Fibroblast of villous mesenchyme (primary cell): ENCODE measurements around the gene NUDT21. TPM values are rescaled to one million over a fixed set of nuclear protein-coding genes. Genes with fewer than 3 reads are reported as not detected.

ENCODE experiments used
- DNase-seq: peaks from one replicate; pipeline ENCODE4 v3.0.0-alpha.2; 2010; ENCODE audit warnings: low read depth
- H3K4me3 ChIP-seq: 2 replicates; pipeline ENCODE4 v1.5.1; 2011; ENCODE audit warnings: low read depth, mild to moderate bottlenecking, low read length
- CTCF ChIP-seq: IDR thresholded peaks from 2 replicates; pipeline ENCODE4 v1.5.1; 2012; ENCODE audit warnings: low read depth, mild to moderate bottlenecking, low read length; ENCODE audit not compliant: insufficient read depth
- total RNA-seq: library from RNA; depleted of rRNA; stranded (reverse); fragments of >200 nt; gene quantifications from 2 replicates; pipeline ENCODE4 v1.2.3, GENCODE V29; 2012

Gene NUDT21
- total RNA-seq, 1 donor = 83.8 TPM

- H3K4me3 ChIP-seq = no peak overlapping the region
- TF ChIP-seq CTCF = no peak
- no peak for DNase-seq
Observed at GRCh38 chr16:56447286-56447685, 3.8 kb downstream of the NUDT21 start.

GRCh38 chr16:56438038-56438437 is 13.1 kb downstream of the NUDT21 start:
- TF ChIP-seq CTCF = no peak
- no peak overlapping the region for H3K4me3 ChIP-seq
- DNase-seq = no peak

GRCh38 chr16:56436258-56436657 is 14.9 kb downstream of the NUDT21 start:
- no peak for TF ChIP-seq CTCF
- no peak overlapping the region for H3K4me3 ChIP-seq
- DNase-seq = no peak

- no peak overlapping the region for H3K4me3 ChIP-seq
- TF ChIP-seq CTCF = no peak
- DNase-seq = peak; percentile 47
Observed at GRCh38 chr16:56428091-56428490, 23.0 kb downstream of the NUDT21 start.

- H3K4me3 ChIP-seq = no peak overlapping the region
- DNase-seq = peak; percentile 19
- no peak for TF ChIP-seq CTCF
Observed at GRCh38 chr16:56426585-56426984, 24.5 kb downstream of the NUDT21 start.

GRCh38 chr16:56425439-56425832 is 25.7 kb downstream of the NUDT21 start, which contains the start of gene AMFR:
AMFR (minus strand) TSS chr16:56425545; CDS start chr16:56425327, 218 bp downstream.
- peak within 1 kb of the TSS; percentile 80 for H3K4me3 ChIP-seq
- TF ChIP-seq CTCF = peak; percentile 26
- peak; percentile 81 for DNase-seq

- peak overlapping the region; percentile 80 for H3K4me3 ChIP-seq
- no peak for TF ChIP-seq CTCF
- DNase-seq = peak; percentile 12
Observed at GRCh38 chr16:56424791-56425438, 26.2 kb downstream of the NUDT21 start.
